Tibial nerve (tissue), 3 donors: ENCODE measurements around the gene CEACAM20.

ENCODE experiments used
- EP300 ChIP-seq, 2 donors: sonication (generic); formaldehyde crosslinking; IDR thresholded peaks; one replicate each; pipeline ENCODE4 v1.6.1; 2017; ENCODE audit warnings: antibody characterized with exemption in 2 of 2, mild to moderate bottlenecking in 1 of 2
- POLR2A ChIP-seq, 2 donors: fragments of 450-650 bp; IDR thresholded peaks; one replicate each; pipeline ENCODE4 v1.6.1; 2017; ENCODE audit warnings: antibody characterized with exemption in 2 of 2, mild to moderate bottlenecking in 2 of 2, moderate library complexity in 2 of 2

DNA sequence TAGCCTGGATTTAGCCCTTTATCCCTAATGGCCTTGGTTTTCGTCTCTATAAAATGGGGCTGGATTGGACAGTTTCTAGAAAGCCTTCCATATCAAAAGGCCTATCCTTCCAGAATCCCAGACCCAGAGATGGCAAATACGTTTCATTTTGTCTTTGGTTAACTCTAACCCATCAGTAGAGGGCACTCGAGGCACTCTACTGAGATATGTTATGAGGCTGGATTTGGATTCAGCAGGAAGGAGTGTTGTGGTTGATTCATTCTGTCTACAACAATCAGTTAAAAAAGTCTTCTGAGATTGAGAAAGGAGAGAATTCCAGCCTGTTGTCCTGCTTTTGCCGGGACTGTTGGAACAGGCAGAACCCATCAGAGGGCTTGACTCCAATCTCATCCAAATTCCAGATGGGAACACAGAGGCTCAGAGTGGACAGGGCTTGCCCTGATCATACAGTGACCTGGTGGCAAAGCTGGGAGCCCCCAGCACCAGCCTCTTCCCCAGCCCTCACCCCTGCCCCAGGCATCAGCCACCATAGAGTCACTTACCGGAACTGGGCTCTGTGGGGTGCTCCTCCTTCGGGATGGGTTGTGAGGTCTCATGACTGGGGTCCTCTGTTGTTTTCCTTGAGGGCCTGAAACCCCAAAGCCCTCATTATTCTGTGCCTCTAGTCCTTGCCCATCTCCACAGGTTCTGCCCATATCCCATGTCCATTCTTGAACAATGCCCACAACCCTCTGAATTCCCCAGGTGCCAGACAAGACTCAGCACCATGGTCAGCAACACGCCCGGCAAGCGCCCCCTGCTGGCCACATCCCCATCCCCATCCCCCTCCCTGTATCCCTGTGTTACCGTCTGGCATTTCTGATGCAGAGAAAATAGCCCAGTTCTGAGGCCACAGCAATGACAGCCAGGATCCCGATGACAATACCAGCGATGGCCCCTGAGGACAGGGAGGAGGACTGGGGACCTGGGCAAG lies 16.9 kb downstream of the CEACAM20 start:
- TF ChIP-seq POLR2A (IDR thresholded peaks at IDR 0.05) (no peak), EP300 (IDR thresholded peaks at IDR 0.05) (no peak)
